Spleen (tissue), 11 donors: ENCODE results near the gene ERICH6B. TPM values are rescaled to one million over a fixed set of nuclear protein-coding genes. Genes with fewer than 3 reads are reported as not detected.

Source experiments
- DNase-seq: peaks from one replicate; pipeline ENCODE4 v3.0.0-alpha.2; 2020
- H3K27ac ChIP-seq, 8 donors: fragments of 200-600 bp; sonication (generic) in 7 of 8; 1 replicate in 4 of 8; 2 replicates in 4 of 8; pipeline versions ENCODE4 v1.5.0 to v1.8.0; 2016 to 2021; ENCODE audit warnings: inconsistent platforms in 4 of 8, mild to moderate bottlenecking in 4 of 8, moderate library complexity in 1 of 8
- H3K27me3 ChIP-seq, 7 donors: fragments of 200-600 bp; sonication (generic) in 6 of 7; replicated peaks in 1 of 7; 1 replicate in 4 of 7; 2 replicates in 3 of 7; pipeline versions ENCODE4 v1.5.0 to v1.8.0; 2016 to 2021; ENCODE audit warnings: inconsistent platforms in 3 of 7, mild to moderate bottlenecking in 1 of 7
- H3K36me3 ChIP-seq, 6 donors: fragments of 200-600 bp; sonication (generic) in 5 of 6; 1 replicate in 4 of 6; 2 replicates in 2 of 6; pipeline versions ENCODE4 v1.5.0 to v1.8.0; 2016 to 2021; ENCODE audit warnings: inconsistent platforms in 2 of 6
- H3K4me1 ChIP-seq, 6 donors: fragments of 200-600 bp; sonication (generic) in 5 of 6; 1 replicate in 3 of 6; 2 replicates in 3 of 6; pipeline versions ENCODE4 v1.5.0 to v1.8.0; 2016 to 2021; ENCODE audit warnings: inconsistent platforms in 3 of 6
- H3K4me3 ChIP-seq, 8 donors: fragments of 200-600 bp; sonication (generic) in 7 of 8; 1 replicate in 4 of 8; 2 replicates in 4 of 8; pipeline versions ENCODE4 v1.5.0 to v1.8.0; 2016 to 2021; ENCODE audit warnings: inconsistent platforms in 4 of 8, mild to moderate bottlenecking in 4 of 8, moderate library complexity in 2 of 8
- H3K9me3 ChIP-seq, 8 donors: fragments of 200-600 bp; sonication (generic) in 7 of 8; 1 replicate in 4 of 8; 2 replicates in 4 of 8; pipeline versions ENCODE4 v1.5.0 to v1.8.0; 2016 to 2021; ENCODE audit warnings: inconsistent platforms in 4 of 8
- POLR2A ChIP-seq, 3 donors: fragments of 450-650 bp; IDR thresholded peaks; one replicate each; pipeline ENCODE4 v1.5.1; 2017; ENCODE audit warnings: antibody characterized with exemption in 3 of 3, mild to moderate bottlenecking in 1 of 3
- POLR2AphosphoS5 ChIP-seq, 3 donors: sonication (generic); formaldehyde crosslinking; IDR thresholded peaks; one replicate each; pipeline ENCODE4 v1.5.1; 2017; ENCODE audit warnings: antibody characterized with exemption in 3 of 3
- WGBS, 5 donors: extraction: QIAGEN DNeasy Blood & Tissue Kit in 3 of 5; methylation state at CpG; one replicate each; pipeline versions ENCODE4 v1.1.5 to v1.1.7; 2013 to 2018; 5-methylcytosine and 5-hydroxymethylcytosine counted together
- intact Hi-C: fragments of 100-400 bp; cut with DNase I; formaldehyde crosslinking; loops from one replicate; pipeline ENCODE4 v1.15.0; 2023; ENCODE audit warnings: low total_unique reads
- polyA plus RNA-seq, 3 donors: library from polyadenylated mRNA; stranded (reverse); fragments of 200-250 nt; gene quantifications; one replicate each; pipeline ENCODE4 v1.2.1, GENCODE V29; 2013
- total RNA-seq, 7 donors: library from RNA; depleted of rRNA in 3 of 7; stranded (reverse); fragments of >200 nt in 3 of 7; fragmentation: NEBNext Ultra II Directional in 4 of 7; extraction: Animal tissue kit (Norgen Biotek cat#: 25700) in 4 of 7; gene quantifications; one replicate each; pipeline versions ENCODE4 v1.1.0 to v1.2.1, GENCODE V29; 2016 to 2021
- TF ChIP-seq, protein P1 (sequence below), 11 experiments: fragments of 200-600 bp in 7 of 11; fragments of 450-650 bp in 4 of 11; sonication (generic) in 4 of 11; IDR thresholded peaks in 8 of 11; conservative IDR thresholded peaks in 3 of 11; 1 replicate in 7 of 11; 2 replicates in 4 of 11; pipeline versions ENCODE4 v1.4.0 to v1.8.0; 2016 to 2021; ENCODE audit warnings: antibody characterized with exemption in 11 of 11, inconsistent platforms in 4 of 11, mild to moderate bottlenecking in 1 of 11
- donor health status: healthy with polysubstance abuse.
- donor health status: DM: no; HTN: no; CAD: no; lungs with moderate emphysema.
- donor health status: DM: no; HTN: no; CAD: no.
- donor health status: Bipolar disorder and iron deficiency.
- donor health status: healthy.
- donor health status: DM: no; HTN: no; CAD: no.
- donor health status: DM: yes; HTN: yes; CAD: no.

ERICH6B gene
- total and polyA plus RNA-seq, 10 donors, result not detected

DNA sequence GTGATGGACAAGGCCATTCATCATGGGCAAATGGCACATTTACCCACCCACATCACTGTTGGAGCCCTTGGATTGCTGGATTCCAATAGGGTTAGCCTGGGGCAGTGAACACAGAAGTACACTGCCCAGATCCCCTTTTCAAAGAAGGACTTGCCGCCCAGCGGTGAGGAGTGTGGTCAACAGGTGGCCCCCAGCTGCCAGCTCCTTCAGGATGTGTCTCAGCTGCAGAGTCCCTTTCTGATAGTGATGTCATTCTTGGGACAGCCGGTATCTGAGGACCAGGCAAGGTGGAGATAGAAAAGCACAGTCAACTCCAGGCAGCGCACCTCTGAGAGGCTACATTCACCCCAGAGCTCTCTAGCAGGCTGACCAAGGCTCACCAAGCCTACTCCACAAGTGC lies 16.9 kb downstream of the ERICH6B start:
- Histone ChIP-seq H3K36me3 (no peaks in the 10 kb centered on the region), H3K9me3 (no peaks in the 10 kb centered on the region), H3K27me3 (peaks cover 0 to 33% (median 0%) of the 10 kb centered on the region in 7 donors), H3K4me3 (no peak overlapping the region), H3K4me1 (no peaks in the 10 kb centered on the region), H3K27ac (no peak overlapping the region)
- no peak for DNase-seq
- intact Hi-C loops, result no loop called here
- TF ChIP-seq POLR2A (IDR thresholded peaks at IDR 0.05) (no peak), POLR2AphosphoS5 (IDR thresholded peaks at IDR 0.05) (no peak)
- TF ChIP-seq, protein P1, sequence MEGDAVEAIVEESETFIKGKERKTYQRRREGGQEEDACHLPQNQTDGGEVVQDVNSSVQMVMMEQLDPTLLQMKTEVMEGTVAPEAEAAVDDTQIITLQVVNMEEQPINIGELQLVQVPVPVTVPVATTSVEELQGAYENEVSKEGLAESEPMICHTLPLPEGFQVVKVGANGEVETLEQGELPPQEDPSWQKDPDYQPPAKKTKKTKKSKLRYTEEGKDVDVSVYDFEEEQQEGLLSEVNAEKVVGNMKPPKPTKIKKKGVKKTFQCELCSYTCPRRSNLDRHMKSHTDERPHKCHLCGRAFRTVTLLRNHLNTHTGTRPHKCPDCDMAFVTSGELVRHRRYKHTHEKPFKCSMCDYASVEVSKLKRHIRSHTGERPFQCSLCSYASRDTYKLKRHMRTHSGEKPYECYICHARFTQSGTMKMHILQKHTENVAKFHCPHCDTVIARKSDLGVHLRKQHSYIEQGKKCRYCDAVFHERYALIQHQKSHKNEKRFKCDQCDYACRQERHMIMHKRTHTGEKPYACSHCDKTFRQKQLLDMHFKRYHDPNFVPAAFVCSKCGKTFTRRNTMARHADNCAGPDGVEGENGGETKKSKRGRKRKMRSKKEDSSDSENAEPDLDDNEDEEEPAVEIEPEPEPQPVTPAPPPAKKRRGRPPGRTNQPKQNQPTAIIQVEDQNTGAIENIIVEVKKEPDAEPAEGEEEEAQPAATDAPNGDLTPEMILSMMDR (IDR thresholded peaks at IDR 0.05 in 8 of 11, conservative IDR thresholded peaks at IDR 0.05 in 3 of 11), result no peak
- 87 to 94% (median 89%) methylated on average over 3 to 4 of the region's 4 CpGs for WGBS, 5 donors

DNA sequence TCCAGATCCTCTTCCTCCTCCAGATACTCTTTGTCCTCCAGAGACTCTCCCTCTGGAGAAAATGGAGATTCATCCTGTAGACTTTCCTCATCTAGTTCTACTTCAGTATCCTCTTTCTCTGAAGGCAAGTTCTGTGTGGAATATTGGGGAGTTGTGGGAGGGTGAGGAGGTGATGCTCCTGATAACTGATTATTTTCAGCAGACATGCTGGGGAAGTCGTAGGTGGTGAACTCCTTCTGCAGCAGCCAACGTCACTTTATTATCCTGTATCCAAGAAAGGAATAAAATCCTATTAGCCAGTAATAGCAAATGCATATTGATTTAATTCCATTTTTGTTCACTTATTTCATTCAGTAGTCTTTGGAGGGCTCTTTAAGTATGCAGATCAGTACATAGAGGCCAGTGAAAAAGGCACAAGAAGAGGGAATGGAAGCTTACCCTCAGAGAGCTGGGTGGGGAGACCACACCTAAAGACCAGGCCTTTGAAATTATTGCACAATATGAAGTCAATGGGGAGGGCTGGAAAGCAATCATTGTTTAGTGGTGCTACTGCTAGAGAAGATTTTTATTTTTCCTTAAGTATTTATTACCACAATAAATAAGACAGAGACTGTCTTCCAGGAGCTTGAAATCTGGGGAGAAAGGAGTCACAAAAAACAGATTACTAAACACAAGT lies 18.6 kb downstream of the ERICH6B start:
- H3K27ac ChIP-seq, result no peak overlapping the region
- H3K36me3 ChIP-seq, result no peaks in the 10 kb centered on the region
- H3K27me3 ChIP-seq, result peaks cover 0 to 33% (median 0%) of the 10 kb centered on the region in 7 donors
- no peak overlapping the region for H3K4me3 ChIP-seq
- 72 to 90% (median 85%) methylated on average over 2 of the region's 2 CpGs for WGBS, 5 donors
- no peaks in the 10 kb centered on the region for H3K4me1 ChIP-seq
- no peak for DNase-seq
- intact Hi-C loops, result no loop called here
- no peaks in the 10 kb centered on the region for H3K9me3 ChIP-seq
- no peak for TF ChIP-seq POLR2AphosphoS5 (IDR thresholded peaks at IDR 0.05)
- TF ChIP-seq POLR2A (IDR thresholded peaks at IDR 0.05), result no peak
- TF ChIP-seq, protein P1 (IDR thresholded peaks at IDR 0.05 in 8 of 11, conservative IDR thresholded peaks at IDR 0.05 in 3 of 11), result no peak

DNA sequence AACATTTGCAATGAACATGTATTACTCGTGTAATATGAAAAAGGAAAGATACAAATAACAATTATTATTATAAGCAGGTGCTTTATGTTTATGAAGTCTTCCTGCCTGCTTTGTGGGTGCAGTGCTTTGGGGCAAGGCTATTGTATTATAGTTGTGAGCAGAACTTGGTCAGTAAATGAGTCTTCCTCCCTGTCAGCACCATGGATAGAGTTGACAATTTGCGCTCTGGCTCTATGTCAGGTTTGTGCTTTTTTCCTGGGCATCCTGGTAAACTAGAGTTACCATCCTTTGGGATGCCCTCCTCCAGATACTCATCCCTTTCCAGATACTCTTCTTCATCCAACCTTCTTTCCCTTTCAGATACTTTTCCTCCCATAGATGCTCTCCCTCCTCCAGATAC lies 19.6 kb downstream of the ERICH6B start:
- H3K36me3 ChIP-seq, result no peaks in the 10 kb centered on the region
- no peak for DNase-seq
- H3K4me3 ChIP-seq, result no peak overlapping the region
- whole genome bisulfite sequencing, 5 donors, result 50 to 74% (median 61%) methylated on average over 2 of the region's 2 CpGs
- H3K9me3 ChIP-seq, result peaks cover 0 to 4% (median 0%) of the 10 kb centered on the region in 8 donors
- no peaks in the 10 kb centered on the region for H3K4me1 ChIP-seq
- H3K27me3 ChIP-seq, result peaks cover 0 to 33% (median 0%) of the 10 kb centered on the region in 7 donors
- intact Hi-C loops, result no loop called here
- H3K27ac ChIP-seq, result no peak overlapping the region
- TF ChIP-seq POLR2A (IDR thresholded peaks at IDR 0.05) (no peak), POLR2AphosphoS5 (IDR thresholded peaks at IDR 0.05) (no peak)
- TF ChIP-seq, protein P1 (IDR thresholded peaks at IDR 0.05 in 8 of 11, conservative IDR thresholded peaks at IDR 0.05 in 3 of 11), result no peak

DNA sequence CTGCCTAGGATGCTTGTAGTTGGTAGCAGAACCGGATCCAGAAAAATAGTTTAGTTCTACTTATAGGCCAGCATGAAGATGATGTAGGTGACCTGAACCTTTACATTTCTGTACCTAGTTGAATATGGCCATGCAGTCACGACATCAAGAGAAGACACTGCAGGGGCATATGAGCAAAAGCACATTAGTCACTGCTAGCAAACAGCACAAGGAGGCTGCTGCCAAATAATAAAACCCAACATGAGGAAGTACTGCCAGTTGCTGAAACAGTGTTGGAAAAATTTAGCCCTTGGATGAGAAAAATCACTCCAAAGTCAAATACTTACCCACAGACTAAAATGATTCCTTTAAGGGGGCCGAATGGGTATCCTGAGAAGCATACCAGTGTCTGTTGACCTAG lies 20.8 kb downstream of the ERICH6B start:
- Histone ChIP-seq H3K4me3 (no peak overlapping the region), H3K4me1 (no peaks in the 10 kb centered on the region), H3K27ac (no peak overlapping the region), H3K9me3 (peaks cover 0 to 10% (median 0%) of the 10 kb centered on the region in 8 donors), H3K27me3 (peaks cover 0 to 33% (median 0%) of the 10 kb centered on the region in 7 donors), H3K36me3 (no peaks in the 10 kb centered on the region)
- WGBS, 5 donors, result 40 to 60% (median 57%) methylated on average over 3 of the region's 3 CpGs
- no peak for DNase-seq
- intact Hi-C loops, result no loop called here
- TF ChIP-seq, protein P1 (IDR thresholded peaks at IDR 0.05 in 8 of 11, conservative IDR thresholded peaks at IDR 0.05 in 3 of 11), result no peak
- TF ChIP-seq POLR2AphosphoS5 (IDR thresholded peaks at IDR 0.05) (no peak), POLR2A (IDR thresholded peaks at IDR 0.05) (no peak)
